ENCODE results near the gene PPIF.

PPIF gene

GRCh38 chr10:79344502-79345195 is 2.6 kb upstream of the PPIF start:
- TF ChIP-seq CTCF (IDR thresholded peaks at IDR 0.05; ENCODE audit: low read depth, low read length): no peak
- DNase-seq (ENCODE audit: low read depth, low spot score): no peak
- in situ Hi-C loops (cut with HindIII; ENCODE audit: low sequenced_read_pairs): no loop called here
- no peak overlapping the region for H3K4me3 ChIP-seq (ENCODE audit: low read depth, low read length)

- no peak overlapping the region for H3K4me3 ChIP-seq (ENCODE audit: low read depth, low read length)
- no peak for TF ChIP-seq CTCF (IDR thresholded peaks at IDR 0.05; ENCODE audit: low read depth, low read length)
- in situ Hi-C loops (cut with HindIII; ENCODE audit: low sequenced_read_pairs): no loop called here
- no peak for DNase-seq (ENCODE audit: low read depth, low spot score)
These were observed 1.8 kb upstream of the PPIF start for GRCh38 chr10:79345241-79346011.

GRCh38 chr10:79346012-79346340 is 1.3 kb upstream of the PPIF start:
- no peak overlapping the region for H3K4me3 ChIP-seq (ENCODE audit: low read depth, low read length)
- in situ Hi-C loops (cut with HindIII; ENCODE audit: low sequenced_read_pairs): no loop called here
- DNase-seq (ENCODE audit: low read depth, low spot score): no peak
- TF ChIP-seq CTCF (IDR thresholded peaks at IDR 0.05; ENCODE audit: low read depth, low read length): no peak

- no peak overlapping the region for H3K4me3 ChIP-seq (ENCODE audit: low read depth, low read length)
- in situ Hi-C loops (cut with HindIII; ENCODE audit: low sequenced_read_pairs): no loop called here
- TF ChIP-seq CTCF (IDR thresholded peaks at IDR 0.05; ENCODE audit: low read depth, low read length): no peak
- no peak for DNase-seq (ENCODE audit: low read depth, low spot score)
These were observed 662 bp upstream of the PPIF start for GRCh38 chr10:79346388-79347225.

GRCh38 chr10:79347894-79348639 is 798 bp downstream of the PPIF start:
- TF ChIP-seq CTCF (IDR thresholded peaks at IDR 0.05; ENCODE audit: low read depth, low read length): no peak
- DNase-seq (ENCODE audit: low read depth, low spot score): peak; percentile 68
- peak overlapping the region; percentile 76 for H3K4me3 ChIP-seq (ENCODE audit: low read depth, low read length)
- in situ Hi-C loops (cut with HindIII; ENCODE audit: low sequenced_read_pairs): no loop called here

- H3K4me3 ChIP-seq (ENCODE audit: low read depth, low read length): peak overlapping the region; percentile 76
- DNase-seq (ENCODE audit: low read depth, low spot score): no peak
- in situ Hi-C loops (cut with HindIII; ENCODE audit: low sequenced_read_pairs): no loop called here
- no peak for TF ChIP-seq CTCF (IDR thresholded peaks at IDR 0.05; ENCODE audit: low read depth, low read length)
These were observed 1.3 kb downstream of the PPIF start for GRCh38 chr10:79348640-79348988.
